ENCODE data around the gene ANXA8L1.
A peak's percentile ranks its signal among the peaks of the same experiment; 100 is the strongest.
"Not testable (repeated sequence)": the region's sequence is repeated elsewhere in the genome, so short reads cannot be mapped to it uniquely, and the experiment has no call there.

DNA sequence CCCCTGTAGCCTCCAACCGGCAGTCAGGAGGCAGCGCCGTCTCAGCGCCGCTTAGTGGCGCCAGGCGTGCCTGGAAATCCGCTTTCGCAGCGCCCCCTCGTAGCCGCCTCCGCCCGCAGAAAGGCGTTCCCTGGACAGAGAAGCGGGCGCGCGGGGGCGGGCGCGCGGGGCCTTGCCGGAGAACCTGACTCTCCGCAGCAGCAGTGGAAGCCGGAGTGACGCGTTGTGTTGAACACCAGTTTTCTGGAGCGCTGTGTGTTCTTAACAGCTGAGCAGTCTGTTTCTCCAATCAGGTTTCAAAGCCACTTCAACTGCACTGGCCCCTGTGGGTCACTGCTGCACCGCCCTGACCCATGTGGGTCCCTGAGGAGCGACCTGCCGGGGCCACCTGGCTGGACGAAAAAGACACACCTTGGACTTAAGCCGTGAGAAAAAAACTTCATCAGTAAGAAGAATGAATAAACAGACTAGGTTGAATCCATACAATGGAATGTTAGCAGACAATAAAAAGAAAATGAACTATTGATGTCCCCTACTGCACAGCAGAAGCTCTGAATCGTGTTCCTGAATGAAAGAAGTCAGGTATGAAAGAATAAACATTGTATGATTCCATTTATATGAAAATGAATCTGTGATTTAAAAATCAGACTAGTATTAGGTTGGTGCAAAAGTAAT, 22.8 kb downstream of the ANXA8L1 start:
- TF ChIP-seq, protein P1, sequence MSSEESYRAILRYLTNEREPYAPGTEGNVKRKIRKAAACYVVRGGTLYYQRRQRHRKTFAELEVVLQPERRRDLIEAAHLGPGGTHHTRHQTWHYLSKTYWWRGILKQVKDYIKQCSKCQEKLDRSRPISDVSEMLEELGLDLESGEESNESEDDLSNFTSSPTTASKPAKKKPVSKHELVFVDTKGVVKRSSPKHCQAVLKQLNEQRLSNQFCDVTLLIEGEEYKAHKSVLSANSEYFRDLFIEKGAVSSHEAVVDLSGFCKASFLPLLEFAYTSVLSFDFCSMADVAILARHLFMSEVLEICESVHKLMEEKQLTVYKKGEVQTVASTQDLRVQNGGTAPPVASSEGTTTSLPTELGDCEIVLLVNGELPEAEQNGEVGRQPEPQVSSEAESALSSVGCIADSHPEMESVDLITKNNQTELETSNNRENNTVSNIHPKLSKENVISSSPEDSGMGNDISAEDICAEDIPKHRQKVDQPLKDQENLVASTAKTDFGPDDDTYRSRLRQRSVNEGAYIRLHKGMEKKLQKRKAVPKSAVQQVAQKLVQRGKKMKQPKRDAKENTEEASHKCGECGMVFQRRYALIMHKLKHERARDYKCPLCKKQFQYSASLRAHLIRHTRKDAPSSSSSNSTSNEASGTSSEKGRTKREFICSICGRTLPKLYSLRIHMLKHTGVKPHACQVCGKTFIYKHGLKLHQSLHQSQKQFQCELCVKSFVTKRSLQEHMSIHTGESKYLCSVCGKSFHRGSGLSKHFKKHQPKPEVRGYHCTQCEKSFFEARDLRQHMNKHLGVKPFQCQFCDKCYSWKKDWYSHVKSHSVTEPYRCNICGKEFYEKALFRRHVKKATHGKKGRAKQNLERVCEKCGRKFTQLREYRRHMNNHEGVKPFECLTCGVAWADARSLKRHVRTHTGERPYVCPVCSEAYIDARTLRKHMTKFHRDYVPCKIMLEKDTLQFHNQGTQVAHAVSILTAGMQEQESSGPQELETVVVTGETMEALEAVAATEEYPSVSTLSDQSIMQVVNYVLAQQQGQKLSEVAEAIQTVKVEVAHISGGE (tag by site-specific recombination; conservative IDR thresholded peaks at IDR 0.05; ENCODE audit: low read depth), result not testable (repeated sequence)
- not testable (repeated sequence) for TF ChIP-seq ZNF600 (tag by site-specific recombination; IDR thresholded peaks at IDR 0.05); BCL11A (tag by site-specific recombination; IDR thresholded peaks at IDR 0.05; ENCODE audit: low read depth); TCF7L2 (IDR thresholded peaks at IDR 0.05; ENCODE audit: borderline replicate concordance, low read depth, low read length)
- TF ChIP-seq, protein P2, sequence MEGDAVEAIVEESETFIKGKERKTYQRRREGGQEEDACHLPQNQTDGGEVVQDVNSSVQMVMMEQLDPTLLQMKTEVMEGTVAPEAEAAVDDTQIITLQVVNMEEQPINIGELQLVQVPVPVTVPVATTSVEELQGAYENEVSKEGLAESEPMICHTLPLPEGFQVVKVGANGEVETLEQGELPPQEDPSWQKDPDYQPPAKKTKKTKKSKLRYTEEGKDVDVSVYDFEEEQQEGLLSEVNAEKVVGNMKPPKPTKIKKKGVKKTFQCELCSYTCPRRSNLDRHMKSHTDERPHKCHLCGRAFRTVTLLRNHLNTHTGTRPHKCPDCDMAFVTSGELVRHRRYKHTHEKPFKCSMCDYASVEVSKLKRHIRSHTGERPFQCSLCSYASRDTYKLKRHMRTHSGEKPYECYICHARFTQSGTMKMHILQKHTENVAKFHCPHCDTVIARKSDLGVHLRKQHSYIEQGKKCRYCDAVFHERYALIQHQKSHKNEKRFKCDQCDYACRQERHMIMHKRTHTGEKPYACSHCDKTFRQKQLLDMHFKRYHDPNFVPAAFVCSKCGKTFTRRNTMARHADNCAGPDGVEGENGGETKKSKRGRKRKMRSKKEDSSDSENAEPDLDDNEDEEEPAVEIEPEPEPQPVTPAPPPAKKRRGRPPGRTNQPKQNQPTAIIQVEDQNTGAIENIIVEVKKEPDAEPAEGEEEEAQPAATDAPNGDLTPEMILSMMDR (tag by site-specific recombination; IDR thresholded peaks at IDR 0.05), result not testable (repeated sequence)
- TF ChIP-seq, protein P3, sequence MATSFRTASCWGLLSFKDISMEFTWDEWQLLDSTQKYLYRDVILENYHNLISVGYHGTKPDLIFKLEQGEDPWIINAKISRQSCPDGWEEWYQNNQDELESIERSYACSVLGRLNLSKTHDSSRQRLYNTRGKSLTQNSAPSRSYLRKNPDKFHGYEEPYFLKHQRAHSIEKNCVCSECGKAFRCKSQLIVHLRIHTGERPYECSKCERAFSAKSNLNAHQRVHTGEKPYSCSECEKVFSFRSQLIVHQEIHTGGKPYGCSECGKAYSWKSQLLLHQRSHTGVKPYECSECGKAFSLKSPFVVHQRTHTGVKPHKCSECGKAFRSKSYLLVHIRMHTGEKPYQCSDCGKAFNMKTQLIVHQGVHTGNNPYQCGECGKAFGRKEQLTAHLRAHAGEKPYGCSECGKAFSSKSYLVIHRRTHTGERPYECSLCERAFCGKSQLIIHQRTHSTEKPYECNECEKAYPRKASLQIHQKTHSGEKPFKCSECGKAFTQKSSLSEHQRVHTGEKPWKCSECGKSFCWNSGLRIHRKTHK (tag by site-specific recombination; IDR thresholded peaks at IDR 0.05), result not testable (repeated sequence)
- peak; percentile 68; the same call in 1 of the 2 replicates for TF ChIP-seq ZBTB8A (tag by site-specific recombination; IDR thresholded peaks at IDR 0.05)
- TF ChIP-seq, protein P4, sequence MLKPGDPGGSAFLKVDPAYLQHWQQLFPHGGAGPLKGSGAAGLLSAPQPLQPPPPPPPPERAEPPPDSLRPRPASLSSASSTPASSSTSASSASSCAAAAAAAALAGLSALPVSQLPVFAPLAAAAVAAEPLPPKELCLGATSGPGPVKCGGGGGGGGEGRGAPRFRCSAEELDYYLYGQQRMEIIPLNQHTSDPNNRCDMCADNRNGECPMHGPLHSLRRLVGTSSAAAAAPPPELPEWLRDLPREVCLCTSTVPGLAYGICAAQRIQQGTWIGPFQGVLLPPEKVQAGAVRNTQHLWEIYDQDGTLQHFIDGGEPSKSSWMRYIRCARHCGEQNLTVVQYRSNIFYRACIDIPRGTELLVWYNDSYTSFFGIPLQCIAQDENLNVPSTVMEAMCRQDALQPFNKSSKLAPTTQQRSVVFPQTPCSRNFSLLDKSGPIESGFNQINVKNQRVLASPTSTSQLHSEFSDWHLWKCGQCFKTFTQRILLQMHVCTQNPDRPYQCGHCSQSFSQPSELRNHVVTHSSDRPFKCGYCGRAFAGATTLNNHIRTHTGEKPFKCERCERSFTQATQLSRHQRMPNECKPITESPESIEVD (tag by site-specific recombination; IDR thresholded peaks at IDR 0.05), result not testable (repeated sequence)

All from HEK293 (cell line).